ENCODE measurements around the gene ACTL8.

Gene ACTL8

DNA sequence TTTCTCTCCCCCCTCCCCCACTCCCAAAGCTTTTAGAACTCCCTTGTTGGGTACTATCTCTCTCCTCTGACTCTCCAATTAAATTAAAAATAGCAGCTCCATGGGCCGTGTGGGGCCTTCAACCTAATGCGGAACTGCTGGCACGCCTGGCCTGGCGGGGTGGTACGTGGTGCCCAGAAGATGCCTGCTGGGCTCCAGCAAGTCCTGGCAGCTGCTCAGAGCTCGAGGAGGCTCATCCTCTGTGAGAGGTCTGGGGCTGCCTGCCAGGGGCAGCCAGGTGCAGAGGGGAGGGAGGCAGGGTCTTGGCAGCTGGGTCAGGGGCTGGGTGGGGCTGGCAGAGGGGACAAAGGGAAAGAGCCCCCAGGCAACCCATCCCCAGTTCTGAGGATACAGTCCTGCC, 74.4 kb downstream of the ACTL8 start:
- Histone ChIP-seq H3K27ac (ENCODE audit: low read depth, low read length) (no peak overlapping the region), H3K79me2 (ENCODE audit: control insufficient read depth, low read length) (no peaks in the 10 kb centered on the region), H3K4me1 (ENCODE audit: control insufficient read depth, low read length) (no peaks in the 10 kb centered on the region), H4K20me1 (ENCODE audit: control insufficient read depth, insufficient read depth, low read depth, low read length) (no peaks in the 10 kb centered on the region), H3K4me3 (ENCODE audit: low read length) (no peak overlapping the region), H3F3A (ENCODE audit: control insufficient read depth, insufficient read depth) (no peaks in the 10 kb centered on the region), H3K4me2 (ENCODE audit: low read length) (no peak overlapping the region), H3K36me3 (ENCODE audit: control insufficient read depth, low read length) (no peaks in the 10 kb centered on the region), H3K9me2 (replicated peaks; ENCODE audit: control insufficient read depth, low read length) (no peaks in the 10 kb centered on the region), H3K27me3 (ENCODE audit: control insufficient read depth, low read length) (no peaks in the 10 kb centered on the region; the same call in 1 of the 2 replicates), H3K9me3 (ENCODE audit: control insufficient read depth, insufficient read depth, low read length) (no peaks in the 10 kb centered on the region)
- TF ChIP-seq EZH2phosphoT487 (IDR thresholded peaks at IDR 0.05; ENCODE audit: borderline replicate concordance, low read length) (no peak), CTCF (IDR thresholded peaks at IDR 0.05; ENCODE audit: low read depth, low read length, poor library complexity, severe bottlenecking) (no peak)

- no peak for TF ChIP-seq CTCF (IDR thresholded peaks at IDR 0.05; ENCODE audit: low read depth, low read length, poor library complexity, severe bottlenecking)
- no peak for TF ChIP-seq EZH2phosphoT487 (IDR thresholded peaks at IDR 0.05; ENCODE audit: borderline replicate concordance, low read length)
- Histone ChIP-seq H3K27me3 (ENCODE audit: control insufficient read depth, low read length) (no peaks in the 10 kb centered on the region; the same call in 1 of the 2 replicates), H4K20me1 (ENCODE audit: control insufficient read depth, insufficient read depth, low read depth, low read length) (no peaks in the 10 kb centered on the region)
These were observed 76.5 kb downstream of the ACTL8 start for GRCh38 chr1:17831597-17831996.

GRCh38 chr1:17833661-17834501, 78.7 kb downstream of the ACTL8 start:
- Histone ChIP-seq H3F3A (ENCODE audit: control insufficient read depth, insufficient read depth) (no peaks in the 10 kb centered on the region), H3K79me2 (ENCODE audit: control insufficient read depth, low read length) (no peaks in the 10 kb centered on the region), H3K36me3 (ENCODE audit: control insufficient read depth, low read length) (no peaks in the 10 kb centered on the region), H3K27me3 (ENCODE audit: control insufficient read depth, low read length) (no peaks in the 10 kb centered on the region; the same call in 1 of the 2 replicates), H3K9me2 (replicated peaks; ENCODE audit: control insufficient read depth, low read length) (no peaks in the 10 kb centered on the region), H3K27ac (ENCODE audit: low read depth, low read length) (no peak overlapping the region), H3K4me2 (ENCODE audit: low read length) (no peak overlapping the region), H3K9me3 (ENCODE audit: control insufficient read depth, insufficient read depth, low read length) (no peaks in the 10 kb centered on the region), H3K4me3 (ENCODE audit: low read length) (no peak overlapping the region), H4K20me1 (ENCODE audit: control insufficient read depth, insufficient read depth, low read depth, low read length) (no peaks in the 10 kb centered on the region), H3K4me1 (ENCODE audit: control insufficient read depth, low read length) (no peaks in the 10 kb centered on the region)
- TF ChIP-seq CTCF (IDR thresholded peaks at IDR 0.05; ENCODE audit: low read depth, low read length, poor library complexity, severe bottlenecking), result no peak
- TF ChIP-seq EZH2phosphoT487 (IDR thresholded peaks at IDR 0.05; ENCODE audit: borderline replicate concordance, low read length), result no peak

More at GRCh38 chr1:17831597-17831996, 76.5 kb downstream of the ACTL8 start:
- H3K4me3 ChIP-seq (ENCODE audit: low read length), result no peak overlapping the region
- no peaks in the 10 kb centered on the region for H3K4me1 ChIP-seq (ENCODE audit: control insufficient read depth, low read length)
- no peaks in the 10 kb centered on the region for H3F3A ChIP-seq (ENCODE audit: control insufficient read depth, insufficient read depth)
- no peaks in the 10 kb centered on the region for H3K9me2 ChIP-seq (replicated peaks; ENCODE audit: control insufficient read depth, low read length)
- H3K4me2 ChIP-seq (ENCODE audit: low read length), result no peak overlapping the region
- H3K27ac ChIP-seq (ENCODE audit: low read depth, low read length), result no peak overlapping the region
- H3K9me3 ChIP-seq (ENCODE audit: control insufficient read depth, insufficient read depth, low read length), result no peaks in the 10 kb centered on the region
- H3K79me2 ChIP-seq (ENCODE audit: control insufficient read depth, low read length), result no peaks in the 10 kb centered on the region
- H3K36me3 ChIP-seq (ENCODE audit: control insufficient read depth, low read length), result no peaks in the 10 kb centered on the region
